GM23338 (cell line): ENCODE results near the gene ZMAT5. TPM values are rescaled to one million over a fixed set of nuclear protein-coding genes. Genes with fewer than 3 reads are reported as not detected.

Experiments used
- ATAC-seq: fragments of 200-7000 bp; cut with Tn5 transposase; 3 replicates; pipeline ENCODE4 v1.9.1; 2020
- DNase-seq: peaks from one replicate; pipeline ENCODE4 v3.0.0-alpha.2; 2015; ENCODE audit warnings: low spot score
- H2AFZ ChIP-seq: fragments of 200-600 bp; sonication (generic); 2 replicates; pipeline ENCODE4 v1.8.0; 2016; ENCODE audit warnings: antibody characterized with exemption, mild to moderate bottlenecking, moderate library complexity
- H3F3A ChIP-seq: fragments of 200-600 bp; sonication (generic); replicated peaks from 2 replicates; pipeline ENCODE4 v1.8.0; 2017; ENCODE audit warnings: antibody characterized with exemption, mixed run types, low read depth
- H3K27ac ChIP-seq: fragments of 200-600 bp; sonication (generic); 2 replicates; pipeline ENCODE4 v1.6.1; 2016; ENCODE audit warnings: low read depth
- H3K27me3 ChIP-seq: fragments of 200-600 bp; sonication (generic); 2 replicates; pipeline ENCODE4 v1.8.0; 2016; ENCODE audit warnings: mild to moderate bottlenecking, mixed run types, moderate library complexity; ENCODE audit not compliant: insufficient read depth
- H3K36me3 ChIP-seq: fragments of 200-600 bp; sonication (generic); 2 replicates; pipeline ENCODE4 v1.8.0; 2016; ENCODE audit warnings: mild to moderate bottlenecking; ENCODE audit not compliant: insufficient read depth
- H3K4me1 ChIP-seq: fragments of 200-600 bp; sonication (generic); 2 replicates; pipeline ENCODE4 v1.8.0; 2016; ENCODE audit warnings: mild to moderate bottlenecking, moderate library complexity; ENCODE audit not compliant: insufficient read depth
- H3K4me2 ChIP-seq: fragments of 200-600 bp; sonication (generic); 2 replicates; pipeline ENCODE4 v1.7.1; 2017; ENCODE audit warnings: mixed run types
- H3K4me3 ChIP-seq: fragments of 200-600 bp; sonication (generic); 2 replicates; pipeline ENCODE4 v1.6.1; 2016; ENCODE audit warnings: mixed run types
- H3K79me2 ChIP-seq: fragments of 200-600 bp; sonication (generic); replicated peaks from 2 replicates; pipeline ENCODE4 v1.8.0; 2017; ENCODE audit warnings: mild to moderate bottlenecking; ENCODE audit not compliant: insufficient read depth
- H3K9me2 ChIP-seq: fragments of 200-600 bp; sonication (generic); 2 replicates; pipeline ENCODE4 v1.8.0; 2017; ENCODE audit not compliant: insufficient read depth
- H4K20me1 ChIP-seq: fragments of 200-600 bp; sonication (generic); replicated peaks from 2 replicates; pipeline ENCODE4 v1.8.0; 2017; ENCODE audit warnings: mild to moderate bottlenecking; ENCODE audit not compliant: insufficient read depth
- H3K27ac Mint-ChIP-seq: 2 replicates; pipeline ENCODE4 v1.8.0; 2020; ENCODE audit warnings: inconsistent platforms, mild to moderate bottlenecking, moderate library complexity, mixed read lengths
- H3K27me3 Mint-ChIP-seq: 3 replicates; pipeline ENCODE4 v1.8.0; 2022; ENCODE audit warnings: low read depth, mild to moderate bottlenecking, moderate library complexity, mixed read lengths, inconsistent platforms; ENCODE audit not compliant: insufficient read depth, poor library complexity
- H3K36me3 Mint-ChIP-seq: 3 replicates; pipeline ENCODE4 v1.8.0; 2021; ENCODE audit warnings: low read depth, mild to moderate bottlenecking, inconsistent platforms, moderate library complexity, mixed read lengths
- H3K4me1 Mint-ChIP-seq: 3 replicates; pipeline ENCODE4 v1.8.0; 2020; ENCODE audit warnings: mild to moderate bottlenecking, inconsistent platforms, mixed read lengths
- H3K4me3 Mint-ChIP-seq: 3 replicates; pipeline ENCODE4 v1.8.0; 2021; ENCODE audit warnings: moderate library complexity, mild to moderate bottlenecking, inconsistent platforms, mixed read lengths
- H3K9me3 Mint-ChIP-seq: 3 replicates; pipeline ENCODE4 v1.8.0; 2020; ENCODE audit warnings: moderate library complexity, mild to moderate bottlenecking, inconsistent platforms, mixed read lengths
- JUNB ChIP-seq: IDR thresholded peaks from one replicate; pipeline ENCODE4 v1.6.1; 2016; ENCODE audit warnings: antibody characterized with exemption; ENCODE audit not compliant: unreplicated experiment
- POLR2AphosphoS5 ChIP-seq: IDR thresholded peaks from 2 replicates; pipeline ENCODE4 v1.6.1; 2016; ENCODE audit warnings: antibody characterized with exemption, low read depth
- REST ChIP-seq: IDR thresholded peaks from one replicate; pipeline ENCODE4 v1.6.1; 2018; ENCODE audit warnings: antibody characterized with exemption; ENCODE audit not compliant: unreplicated experiment
- STAT1 ChIP-seq: IDR thresholded peaks from one replicate; pipeline ENCODE4 v1.6.1; 2016; ENCODE audit warnings: antibody characterized with exemption; ENCODE audit not compliant: unreplicated experiment
- ZNF114 ChIP-seq: fragments of 250-450 bp; sonication (Bioruptor Pico); IDR thresholded peaks from 2 replicates; pipeline ENCODE4 v1.5.0; 2020; ENCODE audit warnings: mild to moderate bottlenecking, moderate library complexity
- ZNF462 ChIP-seq: fragments of 250-450 bp; sonication (Bioruptor Pico); IDR thresholded peaks from 2 replicates; pipeline ENCODE4 v1.5.0; 2020; ENCODE audit warnings: mild to moderate bottlenecking, moderate library complexity
- polyA plus RNA-seq: library from polyadenylated mRNA; unstranded; fragments of >200 nt; fragmentation: Nextera tagmentation; extraction: Ambion mirVana; gene quantifications from 2 replicates; pipeline ENCODE4 v1.2.1, GENCODE V29; 2016
- total RNA-seq: library from RNA; depleted of rRNA; stranded (reverse); fragments of >200 nt; shearing (Covaris generic); gene quantifications from 2 replicates; pipeline ENCODE4 v1.2.3, GENCODE V29; 2014
- TF ChIP-seq, protein P1 (sequence below): IDR thresholded peaks from 2 replicates; pipeline ENCODE4 v1.6.1; 2016; ENCODE audit warnings: antibody characterized with exemption
- TF ChIP-seq, protein P2 (sequence below), 2 experiments: fragments of 200-600 bp in 1 of 2; sonication (generic) in 1 of 2; conservative IDR thresholded peaks; 2 replicates each; pipeline versions ENCODE4 v1.5.1 to v1.6.1; 2016 to 2017; ENCODE audit warnings: antibody characterized with exemption in 2 of 2, low read depth in 2 of 2, mild to moderate bottlenecking in 2 of 2, moderate library complexity in 1 of 2

The ZMAT5 gene
- total and polyA plus RNA-seq, 2 experiments from 2014 or later, result 14.6 to 25.4 TPM

DNA sequence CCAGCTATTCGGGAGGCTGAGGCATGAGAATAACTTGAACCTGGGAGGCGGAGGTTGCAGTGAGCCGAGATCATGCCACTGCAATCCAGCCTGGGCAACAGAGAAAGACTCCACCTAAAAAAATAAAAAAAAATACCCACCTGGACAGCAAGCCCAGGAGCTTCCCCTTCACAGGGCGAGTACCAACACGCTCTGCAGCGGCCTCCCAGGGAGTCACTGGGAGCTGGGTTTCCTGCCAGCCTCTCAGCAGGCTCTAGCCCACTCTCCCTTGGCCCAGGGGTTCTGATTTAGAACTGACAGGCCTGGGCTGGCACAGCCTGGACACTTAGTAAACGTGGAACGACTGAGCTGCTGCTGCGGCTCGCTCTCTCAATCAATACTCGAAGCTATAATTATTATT lies 49.0 kb downstream of the ZMAT5 start (continued):
- no peak for TF ChIP-seq JUNB
- no peak for TF ChIP-seq STAT1
- no peak for TF ChIP-seq ZNF114
- TF ChIP-seq, protein P1, sequence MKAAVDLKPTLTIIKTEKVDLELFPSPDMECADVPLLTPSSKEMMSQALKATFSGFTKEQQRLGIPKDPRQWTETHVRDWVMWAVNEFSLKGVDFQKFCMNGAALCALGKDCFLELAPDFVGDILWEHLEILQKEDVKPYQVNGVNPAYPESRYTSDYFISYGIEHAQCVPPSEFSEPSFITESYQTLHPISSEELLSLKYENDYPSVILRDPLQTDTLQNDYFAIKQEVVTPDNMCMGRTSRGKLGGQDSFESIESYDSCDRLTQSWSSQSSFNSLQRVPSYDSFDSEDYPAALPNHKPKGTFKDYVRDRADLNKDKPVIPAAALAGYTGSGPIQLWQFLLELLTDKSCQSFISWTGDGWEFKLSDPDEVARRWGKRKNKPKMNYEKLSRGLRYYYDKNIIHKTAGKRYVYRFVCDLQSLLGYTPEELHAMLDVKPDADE, result no peak
- no peak for TF ChIP-seq POLR2AphosphoS5

- no peaks in the 10 kb centered on the region for H3K9me2 ChIP-seq
- no peaks in the 10 kb centered on the region for H3K79me2 ChIP-seq
- H3K4me2 ChIP-seq, result no peak overlapping the region
- Mint-ChIP-seq H3K9me3 (no peaks in the 10 kb centered on the region), H3K27me3 (peaks cover 41% of the 10 kb centered on the region), H3K27ac (no peak overlapping the region), H3K4me1 (peaks cover 13% of the 10 kb centered on the region), H3K4me3 (no peak overlapping the region), H3K36me3 (no peaks in the 10 kb centered on the region; the same call in 2 of the 3 replicates)
- no peak overlapping the region for H2AFZ ChIP-seq
- ATAC-seq (peak; percentile 83), DNase-seq (peak; percentile 93)
- TF ChIP-seq ZNF462 (CRISPR knock-in tag) (peak; percentile 43), REST (peak; percentile 96)
- TF ChIP-seq, protein P2, sequence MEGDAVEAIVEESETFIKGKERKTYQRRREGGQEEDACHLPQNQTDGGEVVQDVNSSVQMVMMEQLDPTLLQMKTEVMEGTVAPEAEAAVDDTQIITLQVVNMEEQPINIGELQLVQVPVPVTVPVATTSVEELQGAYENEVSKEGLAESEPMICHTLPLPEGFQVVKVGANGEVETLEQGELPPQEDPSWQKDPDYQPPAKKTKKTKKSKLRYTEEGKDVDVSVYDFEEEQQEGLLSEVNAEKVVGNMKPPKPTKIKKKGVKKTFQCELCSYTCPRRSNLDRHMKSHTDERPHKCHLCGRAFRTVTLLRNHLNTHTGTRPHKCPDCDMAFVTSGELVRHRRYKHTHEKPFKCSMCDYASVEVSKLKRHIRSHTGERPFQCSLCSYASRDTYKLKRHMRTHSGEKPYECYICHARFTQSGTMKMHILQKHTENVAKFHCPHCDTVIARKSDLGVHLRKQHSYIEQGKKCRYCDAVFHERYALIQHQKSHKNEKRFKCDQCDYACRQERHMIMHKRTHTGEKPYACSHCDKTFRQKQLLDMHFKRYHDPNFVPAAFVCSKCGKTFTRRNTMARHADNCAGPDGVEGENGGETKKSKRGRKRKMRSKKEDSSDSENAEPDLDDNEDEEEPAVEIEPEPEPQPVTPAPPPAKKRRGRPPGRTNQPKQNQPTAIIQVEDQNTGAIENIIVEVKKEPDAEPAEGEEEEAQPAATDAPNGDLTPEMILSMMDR (conservative IDR thresholded peaks at IDR 0.05; ENCODE audit: low read depth in 2 of 2), result no peak
- H3F3A ChIP-seq, result 0 out of 2 replicates have a peak, but pooled peaks cover 3% of the 10 kb centered on the region
- no peaks in the 10 kb centered on the region for H4K20me1 ChIP-seq
- H3K4me1 ChIP-seq, result no peaks in the 10 kb centered on the region
- no peak overlapping the region for H3K27ac ChIP-seq
- H3K27me3 ChIP-seq, result peaks cover 48% of the 10 kb centered on the region
- H3K4me3 ChIP-seq, result no peak overlapping the region
- no peaks in the 10 kb centered on the region for H3K36me3 ChIP-seq
These were observed 49.8 kb downstream of the ZMAT5 start for GRCh38 chr22:29716814-29717545.
